GM23248 (cell line): Measurements from ENCODE around the gene MAPK11.

Experiments
- EZH2 ChIP-seq: fragments of 200-600 bp; sonication (generic); IDR thresholded peaks from 2 replicates; pipeline ENCODE4 v1.6.1; 2018; ENCODE audit warnings: antibody characterized with exemption, mild to moderate bottlenecking; ENCODE audit not compliant: insufficient read depth, poor library complexity, severe bottlenecking
- EZH2phosphoT487 ChIP-seq: fragments of 200-600 bp; sonication (generic); IDR thresholded peaks from 2 replicates; pipeline ENCODE4 v1.6.1; 2018; ENCODE audit warnings: antibody characterized with exemption, moderate library complexity, mild to moderate bottlenecking, low read depth; ENCODE audit not compliant: insufficient read depth

- TF ChIP-seq EZH2 (no peak), EZH2phosphoT487 (no peak)
Observed at GRCh38 chr22:50260801-50261614, 9.2 kb downstream of the MAPK11 start.
